K562 (cell line): Measurements from ENCODE around the gene ERI2. TPM values are rescaled to one million over a fixed set of nuclear protein-coding genes. Genes with fewer than 3 reads are reported as not detected.

Source experiments
- BCOR ChIP-seq: fragments of 450-650 bp; IDR thresholded peaks from 2 replicates; pipeline ENCODE4 v1.6.1; 2016
- CBX2 ChIP-seq: fragments of 200-600 bp; sonication (generic); IDR thresholded peaks from one replicate; pipeline ENCODE4 v1.6.1; 2012; ENCODE audit warnings: mild to moderate bottlenecking, low read length, inconsistent platforms; ENCODE audit not compliant: insufficient read depth, poor library complexity, severe bottlenecking
- CREM ChIP-seq: IDR thresholded peaks from 2 replicates; pipeline ENCODE4 v1.6.1; 2014; ENCODE audit warnings: antibody characterized with exemption, low read depth
- DACH1 ChIP-seq: fragments of 450-650 bp; IDR thresholded peaks from 2 replicates; pipeline ENCODE4 v1.6.1; 2018; ENCODE audit not compliant: partially characterized antibody
- DDX20 ChIP-seq: fragments of 450-650 bp; IDR thresholded peaks from 2 replicates; pipeline ENCODE4 v1.6.1; 2016; ENCODE audit warnings: missing genetic modification characterization, low read depth, mild to moderate bottlenecking, missing compliant biosample characterization, moderate library complexity
- EP400 ChIP-seq: fragments of 450-650 bp; IDR thresholded peaks from 2 replicates; pipeline ENCODE4 v1.6.1; 2017; ENCODE audit warnings: antibody characterized with exemption, mild to moderate bottlenecking, moderate library complexity
- FOXK2 ChIP-seq, 2 experiments: fragments of 450-650 bp; IDR thresholded peaks in 1 of 2; conservative IDR thresholded peaks in 1 of 2; 2 replicates each; pipeline ENCODE4 v1.6.1; 2016; ENCODE audit warnings: low read depth in 2 of 2, mild to moderate bottlenecking in 1 of 2
- GABPB1 ChIP-seq: sonication (generic); formaldehyde crosslinking; IDR thresholded peaks from 2 replicates; pipeline ENCODE4 v1.8.0; 2022; ENCODE audit warnings: mild to moderate bottlenecking, missing genetic modification reagents
- HDAC8 ChIP-seq: fragments of 450-650 bp; IDR thresholded peaks from 2 replicates; pipeline ENCODE4 v1.6.1; 2016; ENCODE audit warnings: mild to moderate bottlenecking, missing genetic modification characterization, moderate library complexity, missing compliant biosample characterization
- KAT8 ChIP-seq: fragments of 450-650 bp; IDR thresholded peaks from 2 replicates; pipeline ENCODE4 v1.6.1; 2016; ENCODE audit warnings: low read depth, mild to moderate bottlenecking
- MCM5 ChIP-seq: fragments of 450-650 bp; IDR thresholded peaks from 2 replicates; pipeline ENCODE4 v1.6.1; 2016; ENCODE audit warnings: low read depth
- PHF8 ChIP-seq: fragments of 200-600 bp; sonication (generic); IDR thresholded peaks from 2 replicates; pipeline ENCODE4 v1.6.1; 2012; ENCODE audit warnings: mixed run types, mild to moderate bottlenecking, inconsistent platforms, low read length, moderate library complexity, borderline replicate concordance
- PPARD ChIP-seq: fragments of 250-450 bp; sonication (Bioruptor Pico); IDR thresholded peaks from 2 replicates; pipeline ENCODE4 v1.8.0; 2022; ENCODE audit warnings: inconsistent platforms, mild to moderate bottlenecking, moderate library complexity
- SMARCA4 ChIP-seq: fragments of 450-650 bp; IDR thresholded peaks from 2 replicates; pipeline ENCODE4 v1.6.1; 2016
- STAG1 ChIP-seq: sonication (generic); formaldehyde crosslinking; IDR thresholded peaks from 2 replicates; pipeline ENCODE4 v1.5.0; 2020; ENCODE audit warnings: missing genetic modification reagents, borderline replicate concordance
- SUPT5H ChIP-seq: fragments of 450-650 bp; IDR thresholded peaks from 2 replicates; pipeline ENCODE4 v1.6.1; 2016
- ZEB2 ChIP-seq: fragments of 450-650 bp; IDR thresholded peaks from 2 replicates; pipeline ENCODE4 v1.6.1; 2016
- ZNF184 ChIP-seq: sonication (generic); formaldehyde crosslinking; IDR thresholded peaks from 2 replicates; pipeline ENCODE4 v1.5.0; 2020; ENCODE audit warnings: missing genetic modification reagents
- ZNF507 ChIP-seq: conservative IDR thresholded peaks from 2 replicates; pipeline ENCODE4 v1.6.1; 2017; ENCODE audit warnings: missing genetic modification characterization, missing compliant biosample characterization
- ZNF589 ChIP-seq: fragments of 200-800 bp; sonication (Bioruptor generic); IDR thresholded peaks from 2 replicates; pipeline ENCODE4 v1.6.1; 2016; ENCODE audit warnings: low read depth, missing genetic modification characterization, missing compliant biosample characterization
- ZNF75A ChIP-seq: fragments of 450-650 bp; formaldehyde crosslinking; IDR thresholded peaks from 2 replicates; pipeline ENCODE4 v1.4.0; 2020; ENCODE audit warnings: mild to moderate bottlenecking
- polyA plus RNA-seq, 8 experiments: library from polyadenylated mRNA; depleted of rRNA in 4 of 8; stranded (reverse) in 5 of 8; unstranded in 3 of 8; fragments of >200 nt; fragmentation: Nextera tagmentation in 2 of 8; fragmentation: Illumina TruSeq in 1 of 8; extraction: Ambion mirVana in 2 of 8; extraction: Trizol in 1 of 8; gene quantifications; 2 replicates each; pipeline versions ENCODE4 v1.2.1 to v1.2.3, GENCODE V29; 2011 to 2014; ENCODE audit warnings: inconsistent platforms in 1 of 8, missing spikeins in 1 of 8
- total RNA-seq, 7 experiments: library from RNA; depleted of rRNA in 6 of 7; stranded (reverse); fragments of >200 nt in 6 of 7; fragmentation: Illumina TruSeq in 2 of 7; extraction: Trizol in 2 of 7; gene quantifications; 2 replicates each; pipeline versions ENCODE4 v1.2.1 to v1.2.3, GENCODE V29; 2011 to 2021; ENCODE audit warnings: low replicate concordance in 1 of 7
- TF ChIP-seq, protein P1 (sequence below): fragments of 250-450 bp; sonication (Bioruptor Pico); IDR thresholded peaks from 2 replicates; pipeline ENCODE4 v1.8.0; 2021; ENCODE audit warnings: moderate library complexity, mild to moderate bottlenecking, inconsistent platforms
- TF ChIP-seq, protein P2 (sequence below): sonication (generic); formaldehyde crosslinking; IDR thresholded peaks from 2 replicates; pipeline ENCODE4 v1.8.0; 2023; ENCODE audit warnings: mild to moderate bottlenecking, missing genetic modification reagents
- TF ChIP-seq, protein P3 (sequence below), 2 experiments: IDR thresholded peaks; 2 replicates each; pipeline ENCODE4 v1.6.1; 2011; ENCODE audit warnings: borderline replicate concordance in 1 of 2, control low read depth in 1 of 2, low read depth in 1 of 2, low read length in 1 of 2, mild to moderate bottlenecking in 1 of 2, mixed read lengths in 1 of 2, moderate library complexity in 1 of 2; ENCODE audit not compliant: insufficient read depth in 1 of 2, insufficient read length in 1 of 2, poor library complexity in 1 of 2, severe bottlenecking in 1 of 2; ENCODE audit errors: extremely low read depth in 1 of 2
- TF ChIP-seq, protein P4 (sequence below): sonication (generic); formaldehyde crosslinking; IDR thresholded peaks from 2 replicates; pipeline ENCODE4 v1.8.1; 2023; ENCODE audit warnings: mild to moderate bottlenecking, missing genetic modification reagents
- TF ChIP-seq, protein P5 (sequence below): sonication (generic); formaldehyde crosslinking; IDR thresholded peaks from 2 replicates; pipeline ENCODE4 v1.5.0; 2020; ENCODE audit warnings: missing genetic modification reagents

Gene ERI2
- total and polyA plus RNA-seq, 9 of the 15 experiments (the other 6 are each of a cell fraction or from before 2014, with no cell fraction given) = 23.3 to 57.0 (median 48.1) TPM

DNA sequence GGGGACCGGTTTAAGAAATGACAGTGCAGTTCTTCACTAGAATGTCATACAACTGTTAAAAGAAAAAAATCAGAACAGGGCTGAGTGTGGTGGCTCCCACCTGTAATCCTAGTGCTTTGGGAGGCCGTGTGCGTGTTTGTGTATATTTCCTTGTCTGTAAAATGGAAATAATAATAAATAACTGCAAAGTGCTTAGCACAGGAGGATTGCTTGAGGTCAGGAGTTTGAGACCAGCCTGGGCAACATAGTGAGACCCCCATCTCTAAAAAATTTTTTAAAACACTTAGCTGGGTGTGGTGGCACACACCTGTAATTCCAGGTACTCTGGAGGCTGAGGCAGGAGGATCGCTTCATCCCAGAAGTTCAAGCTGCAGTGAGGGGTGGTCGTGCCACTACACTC, 40.0 kb downstream of the ERI2 start (continued):
- TF ChIP-seq, protein P1, sequence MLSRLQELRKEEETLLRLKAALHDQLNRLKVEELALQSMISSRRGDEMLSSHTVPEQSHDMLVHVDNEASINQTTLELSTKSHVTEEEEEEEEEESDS = no peak
- TF ChIP-seq, protein P2, sequence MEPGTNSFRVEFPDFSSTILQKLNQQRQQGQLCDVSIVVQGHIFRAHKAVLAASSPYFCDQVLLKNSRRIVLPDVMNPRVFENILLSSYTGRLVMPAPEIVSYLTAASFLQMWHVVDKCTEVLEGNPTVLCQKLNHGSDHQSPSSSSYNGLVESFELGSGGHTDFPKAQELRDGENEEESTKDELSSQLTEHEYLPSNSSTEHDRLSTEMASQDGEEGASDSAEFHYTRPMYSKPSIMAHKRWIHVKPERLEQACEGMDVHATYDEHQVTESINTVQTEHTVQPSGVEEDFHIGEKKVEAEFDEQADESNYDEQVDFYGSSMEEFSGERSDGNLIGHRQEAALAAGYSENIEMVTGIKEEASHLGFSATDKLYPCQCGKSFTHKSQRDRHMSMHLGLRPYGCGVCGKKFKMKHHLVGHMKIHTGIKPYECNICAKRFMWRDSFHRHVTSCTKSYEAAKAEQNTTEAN (CRISPR knock-in tag) = peak; percentile 34; the same call in 1 of the 2 replicates
- TF ChIP-seq EP400 (no peak), CBX2 (no peak), PHF8 (no peak), BCOR (0 out of 2 replicates have a peak, but pooled peaks have one; percentile 23), DACH1 (no peak), DDX20 (tag) (no peak), FOXK2 (conservative IDR thresholded peaks at IDR 0.05 in 1 of 2, IDR thresholded peaks at IDR 0.05 in 1 of 2; ENCODE audit: low read depth in 2 of 2) (no peak), PPARD (CRISPR knock-in tag) (no peak), ZNF75A (CRISPR knock-in tag) (no peak), ZNF184 (CRISPR knock-in tag) (no peak), ZNF507 (tag) (no peak; the same call in 1 of the 2 replicates), CREM (no peak), SUPT5H (no peak), ZNF589 (CRISPR knock-in tag) (no peak), STAG1 (CRISPR knock-in tag) (no peak), HDAC8 (no peak), MCM5 (no peak), SMARCA4 (no peak), ZEB2 (no peak), GABPB1 (CRISPR knock-in tag) (no peak), KAT8 (no peak)
- TF ChIP-seq, protein P3, sequence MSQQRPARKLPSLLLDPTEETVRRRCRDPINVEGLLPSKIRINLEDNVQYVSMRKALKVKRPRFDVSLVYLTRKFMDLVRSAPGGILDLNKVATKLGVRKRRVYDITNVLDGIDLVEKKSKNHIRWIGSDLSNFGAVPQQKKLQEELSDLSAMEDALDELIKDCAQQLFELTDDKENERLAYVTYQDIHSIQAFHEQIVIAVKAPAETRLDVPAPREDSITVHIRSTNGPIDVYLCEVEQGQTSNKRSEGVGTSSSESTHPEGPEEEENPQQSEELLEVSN (IDR thresholded peaks at IDR 0.05; ENCODE audit: borderline replicate concordance in 1 of 2, extremely low read depth in 1 of 2, insufficient read depth in 1 of 2, insufficient read length in 1 of 2, low read depth in 1 of 2, low read length in 1 of 2, poor library complexity in 1 of 2, severe bottlenecking in 1 of 2) = no peak
- TF ChIP-seq, protein P4, sequence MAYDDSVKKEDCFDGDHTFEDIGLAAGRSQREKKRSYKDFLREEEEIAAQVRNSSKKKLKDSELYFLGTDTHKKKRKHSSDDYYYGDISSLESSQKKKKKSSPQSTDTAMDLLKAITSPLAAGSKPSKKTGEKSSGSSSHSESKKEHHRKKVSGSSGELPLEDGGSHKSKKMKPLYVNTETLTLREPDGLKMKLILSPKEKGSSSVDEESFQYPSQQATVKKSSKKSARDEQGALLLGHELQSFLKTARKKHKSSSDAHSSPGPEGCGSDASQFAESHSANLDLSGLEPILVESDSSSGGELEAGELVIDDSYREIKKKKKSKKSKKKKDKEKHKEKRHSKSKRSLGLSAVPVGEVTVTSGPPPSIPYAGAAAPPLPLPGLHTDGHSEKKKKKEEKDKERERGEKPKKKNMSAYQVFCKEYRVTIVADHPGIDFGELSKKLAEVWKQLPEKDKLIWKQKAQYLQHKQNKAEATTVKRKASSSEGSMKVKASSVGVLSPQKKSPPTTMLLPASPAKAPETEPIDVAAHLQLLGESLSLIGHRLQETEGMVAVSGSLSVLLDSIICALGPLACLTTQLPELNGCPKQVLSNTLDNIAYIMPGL (CRISPR knock-in tag) = no peak
- TF ChIP-seq, protein P5, sequence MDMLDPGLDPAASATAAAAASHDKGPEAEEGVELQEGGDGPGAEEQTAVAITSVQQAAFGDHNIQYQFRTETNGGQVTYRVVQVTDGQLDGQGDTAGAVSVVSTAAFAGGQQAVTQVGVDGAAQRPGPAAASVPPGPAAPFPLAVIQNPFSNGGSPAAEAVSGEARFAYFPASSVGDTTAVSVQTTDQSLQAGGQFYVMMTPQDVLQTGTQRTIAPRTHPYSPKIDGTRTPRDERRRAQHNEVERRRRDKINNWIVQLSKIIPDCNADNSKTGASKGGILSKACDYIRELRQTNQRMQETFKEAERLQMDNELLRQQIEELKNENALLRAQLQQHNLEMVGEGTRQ (CRISPR knock-in tag) = no peak
